ENCODE results near the gene TNFAIP8.

Gene TNFAIP8

DNA sequence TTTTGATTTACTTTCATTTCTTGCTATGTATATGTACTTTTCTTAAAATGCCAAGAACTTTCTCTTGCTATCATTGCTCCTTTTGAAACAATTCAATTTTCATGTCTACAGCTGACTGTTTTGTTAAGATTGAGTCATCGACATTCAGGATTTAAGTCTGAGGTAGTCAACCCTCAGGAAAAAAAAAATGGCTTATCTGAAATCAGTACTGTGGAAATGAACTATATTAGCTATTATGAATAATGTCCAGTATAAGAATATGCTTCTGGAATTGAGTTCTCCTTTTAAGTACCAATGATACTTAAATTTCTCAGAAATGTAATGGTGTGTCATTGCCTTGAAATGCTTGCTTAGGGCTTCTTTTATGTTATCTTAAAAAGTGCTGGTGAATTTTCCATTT is 37.9 kb downstream of the TNFAIP8 start:
- TF ChIP-seq, protein P1, sequence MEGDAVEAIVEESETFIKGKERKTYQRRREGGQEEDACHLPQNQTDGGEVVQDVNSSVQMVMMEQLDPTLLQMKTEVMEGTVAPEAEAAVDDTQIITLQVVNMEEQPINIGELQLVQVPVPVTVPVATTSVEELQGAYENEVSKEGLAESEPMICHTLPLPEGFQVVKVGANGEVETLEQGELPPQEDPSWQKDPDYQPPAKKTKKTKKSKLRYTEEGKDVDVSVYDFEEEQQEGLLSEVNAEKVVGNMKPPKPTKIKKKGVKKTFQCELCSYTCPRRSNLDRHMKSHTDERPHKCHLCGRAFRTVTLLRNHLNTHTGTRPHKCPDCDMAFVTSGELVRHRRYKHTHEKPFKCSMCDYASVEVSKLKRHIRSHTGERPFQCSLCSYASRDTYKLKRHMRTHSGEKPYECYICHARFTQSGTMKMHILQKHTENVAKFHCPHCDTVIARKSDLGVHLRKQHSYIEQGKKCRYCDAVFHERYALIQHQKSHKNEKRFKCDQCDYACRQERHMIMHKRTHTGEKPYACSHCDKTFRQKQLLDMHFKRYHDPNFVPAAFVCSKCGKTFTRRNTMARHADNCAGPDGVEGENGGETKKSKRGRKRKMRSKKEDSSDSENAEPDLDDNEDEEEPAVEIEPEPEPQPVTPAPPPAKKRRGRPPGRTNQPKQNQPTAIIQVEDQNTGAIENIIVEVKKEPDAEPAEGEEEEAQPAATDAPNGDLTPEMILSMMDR (IDR thresholded peaks at IDR 0.05; ENCODE audit: low read depth, low read length) = no peak
- no peak for TF ChIP-seq EZH2phosphoT487 (IDR thresholded peaks at IDR 0.05; ENCODE audit: low read depth)
- no peak overlapping the region for H2AFZ ChIP-seq (ENCODE audit: low read depth, low read length)
- H3K36me3 ChIP-seq (replicated peaks; ENCODE audit: low read depth, low read length) = peaks cover 38% of the 10 kb centered on the region
- H3K9me3 ChIP-seq (ENCODE audit: insufficient read depth, low read length) = no peaks in the 10 kb centered on the region
- no peaks in the 10 kb centered on the region for H3K27me3 ChIP-seq (ENCODE audit: low read depth, low read length)
- H3K9ac ChIP-seq (ENCODE audit: low read length) = no peak overlapping the region
- peaks cover 89% of the 10 kb centered on the region for H3K4me1 ChIP-seq (ENCODE audit: low read length)
- no peak overlapping the region for H3K4me2 ChIP-seq (ENCODE audit: low read length)
- H3K4me3 ChIP-seq (ENCODE audit: low read length) = no peak overlapping the region
- H3K27ac ChIP-seq (ENCODE audit: low read length) = no peak overlapping the region
- H4K20me1 ChIP-seq (ENCODE audit: insufficient read depth, low read length) = peaks cover 56% of the 10 kb centered on the region
- peaks cover 82% of the 10 kb centered on the region for H3K79me2 ChIP-seq (ENCODE audit: low read length)

DNA sequence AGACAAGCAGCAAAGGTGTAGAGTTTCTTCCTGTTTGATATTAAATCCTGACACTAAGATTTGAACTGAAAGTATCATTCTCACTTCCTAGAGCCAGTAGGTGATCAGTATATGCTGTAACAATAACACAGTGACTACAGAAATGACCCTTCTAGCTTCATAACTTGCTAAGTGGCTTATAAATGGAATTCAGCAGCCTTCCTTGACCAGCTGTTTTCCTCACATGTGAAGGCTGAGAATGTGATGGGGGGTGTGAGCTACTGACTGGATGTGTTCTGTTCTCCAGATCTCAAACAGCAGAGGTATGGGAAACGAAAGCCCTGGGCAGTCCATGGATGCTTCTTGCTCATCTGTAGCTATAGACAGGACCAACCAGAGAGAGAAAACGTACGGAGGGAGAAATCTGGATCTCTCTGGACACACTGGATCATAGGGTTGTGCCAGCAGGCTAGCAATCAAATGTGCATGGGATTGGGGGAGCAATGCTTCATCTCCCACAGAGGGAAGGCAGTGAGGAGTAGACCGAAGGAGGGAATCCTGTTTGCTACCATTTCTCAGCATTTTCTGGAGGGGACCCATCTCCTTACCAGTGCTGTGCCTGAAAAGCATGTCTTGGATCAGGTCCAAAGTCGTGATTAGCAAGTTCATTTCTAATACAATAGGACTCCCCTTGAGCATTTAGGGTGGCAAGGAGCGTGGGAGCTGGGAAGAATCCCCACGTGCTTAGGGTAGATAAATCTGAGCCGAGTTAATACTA is 39.4 kb downstream of the TNFAIP8 start:
- Histone ChIP-seq H4K20me1 (ENCODE audit: insufficient read depth, low read length) (peaks cover 40% of the 10 kb centered on the region), H3K27ac (ENCODE audit: low read length) (peak overlapping the region; percentile 58), H3K9ac (ENCODE audit: low read length) (no peak overlapping the region), H3K9me3 (ENCODE audit: insufficient read depth, low read length) (no peaks in the 10 kb centered on the region), H3K36me3 (replicated peaks; ENCODE audit: low read depth, low read length) (peaks cover 38% of the 10 kb centered on the region), H2AFZ (ENCODE audit: low read depth, low read length) (no peak overlapping the region), H3K4me3 (ENCODE audit: low read length) (peak overlapping the region; percentile 19; the same call in 1 of the 2 replicates), H3K4me1 (ENCODE audit: low read length) (peaks cover 89% of the 10 kb centered on the region), H3K27me3 (ENCODE audit: low read depth, low read length) (no peaks in the 10 kb centered on the region), H3K79me2 (ENCODE audit: low read length) (peaks cover 66% of the 10 kb centered on the region), H3K4me2 (ENCODE audit: low read length) (peak overlapping the region; percentile 65)
- TF ChIP-seq EZH2phosphoT487 (IDR thresholded peaks at IDR 0.05; ENCODE audit: low read depth) = no peak
- TF ChIP-seq, protein P1 (IDR thresholded peaks at IDR 0.05; ENCODE audit: low read depth, low read length) = no peak

DNA sequence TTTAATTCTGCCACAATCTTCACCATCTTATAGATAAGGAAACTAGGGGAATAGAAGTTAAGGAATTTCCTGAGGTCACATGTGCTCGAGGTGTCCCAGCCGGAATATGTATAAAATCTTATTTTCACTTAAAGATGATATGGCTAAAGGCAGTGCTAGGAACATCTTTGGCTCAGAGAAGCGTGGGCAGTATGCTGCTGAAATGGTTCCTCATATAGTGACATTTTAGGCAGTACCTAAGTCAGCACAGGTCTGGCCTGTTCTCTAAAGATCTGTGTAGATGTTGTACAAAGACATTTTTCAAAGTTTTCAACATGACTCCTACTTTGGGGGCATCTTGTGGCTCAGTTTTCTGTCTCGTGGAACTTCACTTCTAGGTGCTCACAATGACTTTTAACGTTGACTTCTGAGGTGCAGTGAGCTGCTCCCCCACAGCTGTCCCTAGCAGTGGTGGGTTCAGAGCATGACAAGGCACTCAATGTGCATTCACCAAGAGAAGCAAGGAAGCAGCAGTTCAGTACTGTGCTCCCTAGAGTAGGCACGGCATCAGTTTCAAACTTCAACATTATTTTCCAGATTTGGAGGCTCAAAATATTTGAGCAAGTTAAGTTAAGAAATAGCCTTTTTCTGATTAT is 40.3 kb downstream of the TNFAIP8 start:
- H3K9ac ChIP-seq (ENCODE audit: low read length) = no peak overlapping the region
- H2AFZ ChIP-seq (ENCODE audit: low read depth, low read length) = no peak overlapping the region
- TF ChIP-seq EZH2phosphoT487 (IDR thresholded peaks at IDR 0.05; ENCODE audit: low read depth) = no peak
- TF ChIP-seq, protein P1 (IDR thresholded peaks at IDR 0.05; ENCODE audit: low read depth, low read length) = no peak
- H3K4me3 ChIP-seq (ENCODE audit: low read length) = no peak overlapping the region
- no peaks in the 10 kb centered on the region for H3K27me3 ChIP-seq (ENCODE audit: low read depth, low read length)
- H3K4me2 ChIP-seq (ENCODE audit: low read length) = peak overlapping the region; percentile 7
- H4K20me1 ChIP-seq (ENCODE audit: insufficient read depth, low read length) = peaks cover 37% of the 10 kb centered on the region
- H3K4me1 ChIP-seq (ENCODE audit: low read length) = peaks cover 80% of the 10 kb centered on the region
- H3K9me3 ChIP-seq (ENCODE audit: insufficient read depth, low read length) = no peaks in the 10 kb centered on the region
- peaks cover 38% of the 10 kb centered on the region for H3K36me3 ChIP-seq (replicated peaks; ENCODE audit: low read depth, low read length)
- peaks cover 58% of the 10 kb centered on the region for H3K79me2 ChIP-seq (ENCODE audit: low read length)
- H3K27ac ChIP-seq (ENCODE audit: low read length) = peak overlapping the region; percentile 52

All from OCI-LY3 (cell line).